K562 (cell line): Measurements from ENCODE around the gene CRTC3.

Experiments used
- BRD4 ChIP-seq: fragments of 200-600 bp; sonication (generic); IDR thresholded peaks from 2 replicates; pipeline ENCODE4 v1.6.1; 2017; ENCODE audit warnings: inconsistent platforms
- EGR1 ChIP-seq: fragments of 450-650 bp; conservative IDR thresholded peaks from 2 replicates; pipeline ENCODE4 v1.6.1; 2017; ENCODE audit warnings: mild to moderate bottlenecking
- KLF16 ChIP-seq: IDR thresholded peaks from 2 replicates; pipeline ENCODE4 v1.6.1; 2016; ENCODE audit warnings: antibody characterized with exemption
- NONO ChIP-seq, 2 experiments: fragments of 200-400 bp in 1 of 2; fragments of 450-650 bp in 1 of 2; formaldehyde crosslinking in 1 of 2; IDR thresholded peaks; 2 replicates each; pipeline ENCODE4 v1.6.1; 2017; ENCODE audit warnings: low read depth in 2 of 2, mild to moderate bottlenecking in 2 of 2, moderate library complexity in 2 of 2, low read length in 1 of 2
- TAF7 ChIP-seq: fragments of 450-650 bp; IDR thresholded peaks from 2 replicates; pipeline ENCODE4 v1.6.1; 2016; ENCODE audit warnings: missing genetic modification characterization, missing compliant biosample characterization
- ZC3H8 ChIP-seq: fragments of 450-650 bp; IDR thresholded peaks from 2 replicates; pipeline ENCODE4 v1.6.1; 2017

DNA sequence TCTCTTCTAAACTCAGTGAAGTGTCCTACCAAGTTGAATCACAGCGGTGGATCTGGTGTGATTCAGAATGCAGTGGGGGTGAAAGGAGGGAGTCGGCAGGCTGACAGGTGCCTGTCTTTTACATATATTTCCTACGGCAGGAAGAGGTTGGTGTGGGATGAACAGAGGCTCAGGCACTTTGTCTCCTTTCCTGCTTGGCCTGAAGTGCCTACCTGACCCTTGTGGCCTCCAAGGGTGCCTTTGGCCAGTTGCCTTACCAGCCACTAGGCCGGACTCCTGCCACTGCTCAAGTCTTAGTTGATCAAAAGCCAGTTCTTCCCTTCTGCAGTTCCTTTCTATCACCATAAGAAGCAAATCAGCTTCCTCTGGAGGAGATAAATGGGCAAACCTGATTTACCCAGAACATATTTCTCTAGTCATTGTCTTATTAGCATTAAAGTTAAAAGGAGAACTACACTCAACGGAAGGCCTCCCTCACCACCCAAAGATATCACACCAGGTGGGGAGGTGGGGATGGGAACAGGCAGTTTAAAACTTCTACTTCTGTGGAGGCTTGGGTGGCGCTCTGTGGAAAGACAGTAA lies 52.1 kb downstream of the CRTC3 start:
- TF ChIP-seq EGR1 = no peak
- no peak for TF ChIP-seq ZC3H8
- no peak for TF ChIP-seq KLF16
- no peak for TF ChIP-seq TAF7 (tag)
- TF ChIP-seq BRD4 = no peak
- TF ChIP-seq NONO (IDR thresholded peaks at IDR 0.05; ENCODE audit: low read depth in 2 of 2, low read length in 1 of 2) = no peak
